K562 (cell line): ENCODE results near the gene AIF1L. TPM values are rescaled to one million over a fixed set of nuclear protein-coding genes. Genes with fewer than 3 reads are reported as not detected.
A peak's percentile ranks its signal among the peaks of the same experiment; 100 is the strongest.

ENCODE experiments used
- ATAC-seq: fragments of 200-7000 bp; cut with Tn5 transposase; 3 replicates; pipeline ENCODE4 v1.9.1; 2020; ENCODE audit warnings: moderate library complexity
- BruUV-seq: library from RNA; stranded (reverse); fragments of 400-500 nt; replicated peaks from 2 replicates; lab custom pipeline; 2021; lab: Mats Ljungman, UMichigan
- CTCF ChIA-PET: fragments of 300-600 bp; formaldehyde crosslinking; extraction: SDS; loops from one replicate; lab custom pipeline; 2021; ENCODE audit warnings: low intra/inter-chr PET ratio; lab: Yijun Ruan, JAX
- POLR2A ChIA-PET: fragments of 300-600, 350-650 bp; sonication (Branson Sonifier 250); formaldehyde crosslinking; extraction: SDS; loops from one replicate; lab custom pipeline; 2021; ENCODE audit warnings: antibody characterized with exemption, inconsistent platforms; lab: Yijun Ruan, JAX
- DNase-seq, 4 experiments: peaks; one replicate each; pipeline versions ENCODE4 v3.0.0 to v3.0.0-alpha.2; 2011 to 2018; ENCODE audit warnings: low spot score in 3 of 4, mixed read lengths in 3 of 4; ENCODE audit errors: extremely low read depth in 1 of 4
- FAIRE-seq: peaks from 2 replicates; lab custom pipeline; 2011; peaks lifted over from hg19 to GRCh38; lab: Jason Lieb, UNC
- H2AFZ ChIP-seq: 2 replicates; pipeline ENCODE4 v1.6.0; 2011; ENCODE audit warnings: low read depth, low read length, control low read depth, inconsistent platforms
- H3K27ac ChIP-seq: fragments of 200-600 bp; 3 replicates; pipeline ENCODE4 v1.8.0; 2011; ENCODE audit warnings: low read depth, mild to moderate bottlenecking, control low read depth, inconsistent platforms, low read length, moderate library complexity, mixed read lengths; ENCODE audit errors: extremely low read depth
- H3K27me3 ChIP-seq, 2 experiments: fragments of 300-600 bp in 1 of 2; 2 replicates in 1 of 2; 3 replicates in 1 of 2; pipeline versions ENCODE4 v1.6.0 to v1.8.0; 2011; ENCODE audit warnings: inconsistent platforms in 2 of 2, low read length in 2 of 2, mild to moderate bottlenecking in 1 of 2, mixed read lengths in 1 of 2, moderate library complexity in 1 of 2; ENCODE audit not compliant: control insufficient read depth in 2 of 2, insufficient read depth in 2 of 2
- H3K36me3 ChIP-seq: fragments of 300-600 bp; 3 replicates; pipeline ENCODE4 v1.8.0; 2011; ENCODE audit warnings: mild to moderate bottlenecking, low read length, inconsistent platforms; ENCODE audit not compliant: control insufficient read depth, insufficient read depth
- H3K4me1 ChIP-seq, 2 experiments: fragments of 200-600 bp in 1 of 2; replicated peaks in 1 of 2; 2 replicates in 1 of 2; 3 replicates in 1 of 2; pipeline versions ENCODE4 v1.5.1 to v1.8.0; 2011; ENCODE audit warnings: inconsistent platforms in 2 of 2, low read length in 2 of 2, mild to moderate bottlenecking in 1 of 2, mixed read lengths in 1 of 2, moderate library complexity in 1 of 2; ENCODE audit not compliant: control insufficient read depth in 2 of 2, insufficient read depth in 2 of 2
- H3K4me2 ChIP-seq: 2 replicates; pipeline ENCODE4 v1.6.1; 2011; ENCODE audit warnings: low read length, control low read depth, inconsistent platforms, mixed read lengths; ENCODE audit not compliant: insufficient read depth
- H3K4me3 ChIP-seq: fragments of 200-600 bp; sonication (generic), shearing (Covaris generic); 2 replicates; pipeline ENCODE4 v1.5.1; 2016; ENCODE audit warnings: control low read depth, inconsistent platforms
- H3K79me2 ChIP-seq: fragments of 200-600 bp; 3 replicates; pipeline ENCODE4 v1.8.0; 2011; ENCODE audit warnings: low read length, inconsistent platforms; ENCODE audit not compliant: control insufficient read depth, insufficient read depth
- H3K9ac ChIP-seq, 2 experiments: 2 replicates each; pipeline versions ENCODE4 v1.6.0 to v1.6.1; 2011; ENCODE audit warnings: low read depth in 2 of 2, low read length in 2 of 2, control low read depth in 1 of 2, inconsistent platforms in 1 of 2, mild to moderate bottlenecking in 1 of 2, mixed read lengths in 1 of 2; ENCODE audit not compliant: insufficient read depth in 1 of 2
- H3K9me1 ChIP-seq: one replicate; pipeline ENCODE4 v1.6.0; 2011; ENCODE audit warnings: inconsistent platforms, mild to moderate bottlenecking, low read length, moderate library complexity; ENCODE audit not compliant: control insufficient read depth, insufficient read depth
- H3K9me3 ChIP-seq: replicated peaks from 2 replicates; pipeline ENCODE4 v1.5.1; 2011; ENCODE audit warnings: low read depth, low read length, inconsistent platforms; ENCODE audit not compliant: control insufficient read depth, insufficient read depth
- H4K20me1 ChIP-seq: replicated peaks from 2 replicates; pipeline ENCODE4 v1.6.1; 2011; ENCODE audit warnings: low read length, inconsistent platforms, mixed read lengths; ENCODE audit not compliant: control insufficient read depth, insufficient read depth
- E2F8 ChIP-seq: fragments of 450-650 bp; IDR thresholded peaks from 2 replicates; pipeline ENCODE4 v1.7.1; 2018; ENCODE audit warnings: mild to moderate bottlenecking, low read depth; ENCODE audit not compliant: partially characterized antibody
- RAD21 ChIP-seq, 2 experiments: fragments of 250-450 bp in 1 of 2; fragments of 450-650 bp in 1 of 2; sonication (Bioruptor Pico) in 1 of 2; formaldehyde crosslinking in 1 of 2; IDR thresholded peaks in 1 of 2; conservative IDR thresholded peaks in 1 of 2; 2 replicates each; pipeline versions ENCODE4 v1.4.0 to v1.8.0; 2020 to 2022; ENCODE audit warnings: mild to moderate bottlenecking in 2 of 2, moderate library complexity in 1 of 2
- ZNF146 ChIP-seq: IDR thresholded peaks from one replicate; pipeline ENCODE4 v1.6.1; 2018; ENCODE audit warnings: missing compliant biosample characterization; ENCODE audit not compliant: unreplicated experiment
- ZNF785 ChIP-seq: fragments of 250-450 bp; sonication (Bioruptor Pico); IDR thresholded peaks from 2 replicates; pipeline ENCODE4 v1.4.0; 2020; ENCODE audit warnings: mild to moderate bottlenecking
- WGBS: fragments of 100-300 bp; shearing (Covaris generic); methylation state at CpG from one replicate; pipeline ENCODE4 v1.1.6; 2016; ENCODE audit warnings: low coverage, mixed read lengths; ENCODE audit not compliant: insufficient coverage; ENCODE audit errors: missing lambda C conversion rate; 5-methylcytosine and 5-hydroxymethylcytosine counted together
- in situ Hi-C: fragments of 300-500 bp; cut with MboI; formaldehyde crosslinking; loops from 4 replicates; pipeline ENCODE4 v1.15.0; 2018; ENCODE audit warnings: inconsistent platforms, mixed read lengths
- intact Hi-C: fragments of 100-400 bp; cut with micrococcal nuclease; formaldehyde crosslinking; loops from 2 replicates; pipeline ENCODE4 v1.14.2; 2022
- polyA plus RNA-seq, 8 experiments: library from polyadenylated mRNA; depleted of rRNA in 4 of 8; stranded (reverse) in 5 of 8; unstranded in 3 of 8; fragments of >200 nt; fragmentation: Nextera tagmentation in 2 of 8; fragmentation: Illumina TruSeq in 1 of 8; extraction: Ambion mirVana in 2 of 8; extraction: Trizol in 1 of 8; gene quantifications; 2 replicates each; pipeline versions ENCODE4 v1.2.1 to v1.2.3, GENCODE V29; 2011 to 2014; ENCODE audit warnings: inconsistent platforms in 1 of 8, missing spikeins in 1 of 8
- total RNA-seq, 7 experiments: library from RNA; depleted of rRNA in 6 of 7; stranded (reverse); fragments of >200 nt in 6 of 7; fragmentation: Illumina TruSeq in 2 of 7; extraction: Trizol in 2 of 7; gene quantifications; 2 replicates each; pipeline versions ENCODE4 v1.2.1 to v1.2.3, GENCODE V29; 2011 to 2021; ENCODE audit warnings: low replicate concordance in 1 of 7

AIF1L gene
- total and polyA plus RNA-seq, 9 of the 15 experiments (the other 6 are each of a cell fraction or from before 2014, with no cell fraction given) = 0.34 to 9.1 (median 1.3) TPM

- 12% methylated on average over 21 of the region's 21 CpGs for WGBS
- TF ChIP-seq RAD21 (CRISPR knock-in tag; conservative IDR thresholded peaks at IDR 0.05 in 1 of 2, IDR thresholded peaks at IDR 0.05 in 1 of 2) (no peak), ZNF785 (no peak), E2F8 (no peak), ZNF146 (CRISPR knock-in tag) (no peak)
- intact Hi-C loops = no loop called here
- FAIRE-seq (no peak), ATAC-seq (no peak), DNase-seq (peak in 2 of 4 experiments; percentile 56 to 61)
- no peaks in the 10 kb centered on the region for H3K36me3 ChIP-seq
- H3K4me2 ChIP-seq = no peak overlapping the region
- H2AFZ ChIP-seq = no peak overlapping the region
- no peaks in the 10 kb centered on the region for H3K79me2 ChIP-seq
- BruUV-seq = no TSS peak
- in situ Hi-C loops = no loop called here
- peaks cover 40% of the 10 kb centered on the region for H4K20me1 ChIP-seq
- H3K9me1 ChIP-seq = peaks cover 8% of the 10 kb centered on the region
- H3K4me1 ChIP-seq = peaks cover 0 to 16% of the 10 kb centered on the region in 2 experiments; a peak in 2 of 5 replicates
- H3K4me3 ChIP-seq = no peak overlapping the region
- ChIA-PET POLR2A (interaction anchor here (1.2 to 99.3 kb wide), 3 partner anchors 8 to 77 kb away, joined by 4 to 3336 read pairs (median 3336); partner anchors contain the start of genes AIF1L and NUP214), CTCF (no interaction called here)
- H3K27me3 ChIP-seq = peaks cover 65 to 84% of the 10 kb centered on the region in 2 experiments
- H3K9me3 ChIP-seq = no peaks in the 10 kb centered on the region
- H3K9ac ChIP-seq = peak overlapping the region in 1 of 2 experiments; percentile 19; a peak in 1 of 4 replicates
- H3K27ac ChIP-seq = no peak overlapping the region
These were observed 35.3 kb upstream of the AIF1L start for GRCh38 chr9:131060900-131061630.
